Adipose tissue (tissue), 3 donors: ENCODE measurements around the gene LIN9. TPM values are rescaled to one million over a fixed set of nuclear protein-coding genes. Genes with fewer than 3 reads are reported as not detected.
"Not testable (repeated sequence)": the region's sequence is repeated elsewhere in the genome, so short reads cannot be mapped to it uniquely, and the experiment has no call there.

Source experiments
- H3K27ac ChIP-seq: one replicate; pipeline ENCODE4 v1.5.1; 2013; ENCODE audit warnings: low read depth, low read length
- WGBS, 3 donors: extraction: QIAGEN DNeasy Blood & Tissue Kit; methylation state at CpG; one replicate each; pipeline ENCODE4 v1.1.7; 2013; 5-methylcytosine and 5-hydroxymethylcytosine counted together
- polyA plus RNA-seq, 3 donors: library from polyadenylated mRNA; stranded (reverse); fragments of 200-250 nt; gene quantifications; one replicate each; pipeline ENCODE4 v1.2.3, GENCODE V29; 2013
- donor health status: healthy with polysubstance abuse.
- donor health status: Bipolar disorder and iron deficiency.
- donor health status: healthy.

LIN9 gene, protein sequence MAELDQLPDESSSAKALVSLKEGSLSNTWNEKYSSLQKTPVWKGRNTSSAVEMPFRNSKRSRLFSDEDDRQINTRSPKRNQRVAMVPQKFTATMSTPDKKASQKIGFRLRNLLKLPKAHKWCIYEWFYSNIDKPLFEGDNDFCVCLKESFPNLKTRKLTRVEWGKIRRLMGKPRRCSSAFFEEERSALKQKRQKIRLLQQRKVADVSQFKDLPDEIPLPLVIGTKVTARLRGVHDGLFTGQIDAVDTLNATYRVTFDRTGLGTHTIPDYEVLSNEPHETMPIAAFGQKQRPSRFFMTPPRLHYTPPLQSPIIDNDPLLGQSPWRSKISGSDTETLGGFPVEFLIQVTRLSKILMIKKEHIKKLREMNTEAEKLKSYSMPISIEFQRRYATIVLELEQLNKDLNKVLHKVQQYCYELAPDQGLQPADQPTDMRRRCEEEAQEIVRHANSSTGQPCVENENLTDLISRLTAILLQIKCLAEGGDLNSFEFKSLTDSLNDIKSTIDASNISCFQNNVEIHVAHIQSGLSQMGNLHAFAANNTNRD
- 1 to 10 TPM in 2 of 3 donors, under 1 TPM in 1; 0.98 to 2.0 (median 1.2) TPM for polyA plus RNA-seq

DNA sequence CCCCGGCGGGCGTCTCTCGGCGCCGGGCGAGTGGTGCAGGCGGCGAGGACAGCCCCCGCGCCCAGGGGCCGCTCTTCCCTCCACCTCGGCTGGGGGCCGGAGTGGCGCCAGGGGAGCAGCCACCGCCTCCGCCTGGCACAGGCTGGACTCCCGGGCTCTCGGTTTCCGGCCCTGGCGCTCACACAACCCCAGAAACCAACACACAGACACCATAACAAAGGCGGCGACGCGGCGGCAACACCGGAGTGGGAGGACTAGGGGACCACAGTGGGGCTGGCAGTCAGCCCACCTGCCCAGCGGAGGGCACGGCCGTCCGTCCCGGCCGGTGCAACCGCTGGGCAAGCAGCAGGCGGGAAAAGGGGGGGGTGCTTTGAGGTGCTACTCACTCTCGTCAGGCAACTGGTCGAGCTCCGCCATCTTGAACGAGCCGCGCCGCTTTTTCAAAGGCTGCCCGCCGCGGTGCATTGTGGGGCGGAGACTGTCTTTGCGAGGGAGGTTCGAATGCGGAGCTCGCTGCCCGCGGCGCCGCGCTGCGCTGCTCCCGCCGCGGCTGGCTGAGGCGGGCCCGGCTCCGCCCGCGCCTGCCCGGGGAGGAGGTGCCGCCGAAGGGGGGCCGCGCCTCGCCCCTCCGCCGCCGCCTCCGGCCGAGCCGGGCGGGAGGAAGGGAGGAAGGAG, at the start of gene LIN9:
Gene LIN9, minus strand, starts transcription at position 442 of the 675 bp plus-strand sequence. Its CDS starts 25 bp downstream, at position 417.
- WGBS, 3 donors, result 0 to 1% (median 1%) methylated on average over 45 to 77 of the region's 77 CpGs
- no peak within 1 kb of the TSS for H3K27ac ChIP-seq

DNA sequence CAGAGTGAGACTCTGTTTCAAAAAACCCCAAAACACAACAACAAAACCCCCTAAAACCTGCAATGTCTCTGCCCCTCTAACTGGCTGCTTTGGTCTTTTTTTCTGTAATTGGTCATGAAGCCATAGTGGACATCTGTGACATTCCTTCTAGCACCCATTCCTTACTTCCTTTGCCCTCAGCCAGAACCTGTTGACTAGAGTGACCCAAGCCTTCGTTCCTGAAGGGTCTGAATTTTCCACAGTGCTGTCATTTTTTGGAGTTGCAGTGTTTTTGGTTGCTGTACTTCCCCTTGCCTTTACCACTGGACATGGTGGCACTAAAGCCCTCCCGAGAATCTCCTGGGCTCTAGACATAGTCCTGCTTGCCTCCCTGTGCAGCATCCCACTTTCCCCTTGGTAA, 48.5 kb upstream of the LIN9 start:
- WGBS, 3 donors, result 86 to 98% (median 94%) methylated on average over 2 of the region's 2 CpGs
- no peak overlapping the region for H3K27ac ChIP-seq

DNA sequence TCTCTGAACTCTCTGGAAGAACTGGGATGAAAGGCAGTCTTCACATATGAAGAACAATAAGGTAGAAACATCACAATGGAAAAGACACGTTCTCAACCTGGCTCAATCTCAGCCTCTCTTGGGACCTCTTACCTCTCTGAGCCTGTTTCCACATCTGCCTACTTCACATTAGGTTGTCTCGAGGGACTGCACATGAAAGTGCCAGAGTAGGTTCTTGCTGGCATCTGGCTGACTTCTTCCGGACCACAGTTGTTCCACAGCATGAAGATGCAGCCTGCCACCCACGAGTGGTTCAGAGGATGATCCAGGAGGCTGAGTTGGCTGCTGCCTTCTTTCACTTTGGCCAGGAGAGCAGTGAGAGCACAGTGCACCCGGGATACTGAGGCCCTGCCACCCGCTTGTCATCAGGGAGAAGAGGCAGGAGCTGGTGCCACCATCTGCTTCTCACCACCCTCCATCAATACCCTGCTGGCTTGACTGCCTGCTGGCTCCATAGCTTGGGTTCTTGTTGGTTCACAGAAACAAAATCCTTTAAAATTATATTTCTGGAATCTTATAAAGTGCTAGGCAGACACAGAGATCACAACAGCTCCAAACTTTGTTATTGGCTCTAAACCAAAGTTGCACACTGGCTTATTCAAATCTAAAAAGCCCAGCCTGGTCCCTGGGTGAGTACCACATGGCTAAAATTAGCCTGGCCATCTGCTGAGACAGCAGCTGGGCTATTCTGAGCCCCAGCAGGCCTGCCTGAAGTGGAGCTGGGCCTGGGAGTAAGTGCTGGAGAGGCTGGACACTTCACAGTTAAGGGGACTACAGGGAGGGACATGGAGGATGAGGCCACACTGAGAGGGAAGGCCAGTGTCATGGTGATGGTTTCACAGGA, 46.9 kb upstream of the LIN9 start:
- WGBS, 3 donors, result 79 to 85% (median 82%) methylated on average over 6 of the region's 6 CpGs
- no peak overlapping the region for H3K27ac ChIP-seq

DNA sequence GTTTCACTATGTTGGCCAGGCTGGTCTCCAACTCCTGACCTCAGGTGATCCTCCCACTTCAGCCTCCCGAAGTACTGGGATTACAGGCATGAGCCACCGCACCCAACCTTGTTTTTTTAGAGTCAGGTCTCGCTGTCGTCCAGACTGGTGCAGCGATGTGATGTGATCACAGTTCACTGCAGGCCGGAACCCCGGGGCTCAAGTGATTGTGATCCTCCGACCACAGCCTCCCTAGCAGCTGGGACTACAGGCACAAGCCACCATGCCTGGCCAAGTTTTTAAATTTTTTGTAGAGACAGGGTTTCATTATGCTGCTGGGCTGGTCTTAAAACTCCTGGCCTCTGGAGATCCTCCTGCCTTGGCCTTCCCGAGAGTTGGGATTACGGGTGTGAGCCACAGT, 46.1 kb upstream of the LIN9 start:
- H3K27ac ChIP-seq, result no peak overlapping the region
- 92 to 96% (median 96%) methylated on average over 10 of the region's 10 CpGs for WGBS, 3 donors

DNA sequence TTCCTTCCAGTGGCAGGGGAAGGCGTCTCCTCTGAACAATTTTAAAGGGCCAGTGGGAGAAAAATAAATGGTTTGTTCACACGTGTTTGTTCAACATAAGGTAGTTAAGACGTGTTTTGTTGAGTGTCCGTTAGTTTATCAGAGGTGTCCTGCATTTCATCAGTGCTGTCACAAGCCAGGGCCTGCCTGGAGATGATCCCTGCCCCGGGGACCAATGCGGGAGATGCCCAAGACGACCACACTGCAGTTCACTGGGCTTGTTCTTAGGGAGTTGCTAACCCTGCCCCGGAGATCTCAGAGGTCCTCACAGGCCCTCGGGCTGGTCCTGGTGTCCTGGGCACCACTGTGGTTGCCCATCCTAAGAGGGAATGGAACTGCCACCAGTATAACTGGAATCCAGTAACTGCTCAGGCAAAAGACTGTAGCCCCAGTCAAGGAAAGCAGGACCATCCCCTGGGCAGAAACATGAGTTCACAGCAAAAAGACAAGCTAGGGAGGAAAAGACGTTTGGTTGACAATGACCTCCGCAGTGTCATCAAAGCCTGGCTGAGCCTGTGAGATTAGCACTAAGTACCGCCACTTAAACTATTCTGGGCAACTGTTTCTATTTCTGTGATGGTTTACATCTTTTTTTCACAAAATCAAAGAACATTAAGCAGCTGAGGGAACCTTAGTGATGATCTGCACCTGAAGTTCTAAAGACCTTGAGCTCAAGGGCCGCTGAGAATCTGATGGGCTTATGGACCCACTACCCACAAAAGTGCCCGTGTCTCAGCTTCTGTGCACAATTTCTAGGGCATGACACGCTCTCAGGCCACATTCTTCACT, 44.9 kb upstream of the LIN9 start:
- no peak overlapping the region for H3K27ac ChIP-seq
- 63 to 73% (median 66%) methylated on average over 15 of the region's 15 CpGs for WGBS, 3 donors

DNA sequence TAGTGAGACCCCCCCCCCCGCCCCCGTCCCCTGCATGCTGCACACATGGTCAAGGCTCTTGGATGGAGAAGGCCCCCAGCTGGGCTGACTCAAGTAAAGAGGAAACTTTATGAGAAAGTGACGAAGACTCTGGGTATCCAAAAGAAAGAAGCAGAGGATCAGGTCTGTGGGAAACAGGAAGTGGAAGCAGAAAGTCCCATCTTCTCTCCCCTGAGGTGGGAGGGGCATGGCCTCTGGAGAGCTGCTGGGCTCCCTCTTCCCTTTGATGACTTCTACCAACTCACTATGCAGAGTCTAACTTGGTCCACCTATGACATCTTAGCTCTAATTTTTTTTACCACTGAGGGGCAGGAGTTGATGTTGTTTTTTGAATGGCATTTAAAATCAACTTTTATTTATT, 42.7 kb upstream of the LIN9 start:
- H3K27ac ChIP-seq, result no peak overlapping the region
- WGBS, 3 donors, result 82 to 90% (median 87%) methylated on average over 3 of the region's 3 CpGs

DNA sequence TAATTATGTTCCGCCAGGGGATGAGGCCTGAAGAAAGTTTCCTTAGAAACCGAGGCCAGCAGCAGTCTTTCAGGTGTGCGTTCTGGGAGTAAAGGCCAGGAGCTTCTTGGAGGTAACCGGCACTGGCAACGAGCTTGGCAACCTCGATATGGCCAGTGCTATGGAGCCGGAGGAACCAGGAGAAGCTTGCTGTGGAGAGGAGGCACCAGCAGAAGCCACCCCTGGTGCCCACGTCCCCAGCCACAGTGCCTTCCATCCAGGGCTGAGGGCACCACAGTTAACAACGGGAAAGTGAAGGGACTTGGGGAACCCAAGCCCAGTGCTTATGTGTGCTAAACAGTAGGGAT, 41.5 kb upstream of the LIN9 start:
- no peak overlapping the region for H3K27ac ChIP-seq

DNA sequence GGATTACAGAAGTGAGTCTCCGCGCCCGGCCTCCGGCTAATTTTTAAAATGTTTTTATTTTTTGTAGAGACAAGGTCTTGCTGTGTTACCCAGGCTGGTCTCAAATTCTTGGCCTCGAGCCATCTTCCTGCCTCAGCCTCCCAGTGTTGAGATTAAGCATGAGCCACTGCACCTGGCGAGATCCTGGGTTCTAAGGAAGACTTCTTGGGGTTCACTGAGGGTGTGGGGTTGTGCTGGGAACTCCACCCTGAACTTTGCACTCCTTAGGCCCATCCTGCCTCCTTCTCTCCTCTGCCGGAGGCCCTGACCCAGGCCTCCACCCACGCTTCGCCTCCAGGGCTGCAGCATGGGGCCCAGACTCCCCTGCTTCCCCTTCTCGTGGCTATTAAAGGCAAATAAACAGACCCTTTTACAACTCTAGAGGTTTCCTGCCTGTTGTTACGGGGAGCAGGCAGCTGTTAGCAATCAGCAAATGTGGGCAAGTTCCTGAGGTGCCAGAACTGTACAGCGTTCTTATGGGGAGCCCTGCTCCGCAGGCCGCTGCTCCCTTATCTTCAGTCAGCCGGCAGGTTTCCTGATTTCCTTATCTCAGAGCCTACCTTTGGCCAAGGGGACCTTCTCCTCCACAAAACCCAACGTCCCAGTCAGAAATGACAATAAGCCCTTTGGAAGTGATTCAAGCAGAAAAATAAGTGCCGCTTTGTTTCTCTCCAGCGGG, 41.0 kb upstream of the LIN9 start:
- 44 to 50% (median 44%) methylated on average over 18 of the region's 18 CpGs for WGBS, 3 donors
- H3K27ac ChIP-seq, result no peak overlapping the region

More for the DNA sequence above, 41.5 kb upstream of the LIN9 start:
- WGBS, 3 donors, result 47 to 56% (median 56%) methylated on average over 9 of the region's 9 CpGs

DNA sequence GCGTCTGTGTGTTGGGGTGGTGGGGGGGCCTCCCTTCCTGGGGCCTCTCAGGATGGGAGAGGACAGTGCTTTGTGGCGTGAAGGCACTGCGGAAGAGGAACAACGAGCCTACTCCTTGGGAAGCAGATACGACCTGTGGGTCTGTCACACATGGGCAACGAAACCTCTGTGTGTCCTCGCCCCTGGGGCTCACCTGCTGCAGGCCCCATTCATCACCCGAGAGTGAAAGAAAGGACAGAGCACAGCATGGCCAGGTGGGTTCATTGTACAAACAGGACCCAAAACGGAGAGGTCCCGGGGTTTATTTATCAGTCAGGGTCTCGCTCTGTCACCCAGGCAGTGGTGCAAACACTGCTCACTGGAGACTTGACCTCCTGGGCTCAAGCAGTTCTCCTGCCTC, 40.1 kb upstream of the LIN9 start:
- 74 to 87% (median 78%) methylated on average over 11 of the region's 11 CpGs for WGBS, 3 donors
- no peak overlapping the region for H3K27ac ChIP-seq

DNA sequence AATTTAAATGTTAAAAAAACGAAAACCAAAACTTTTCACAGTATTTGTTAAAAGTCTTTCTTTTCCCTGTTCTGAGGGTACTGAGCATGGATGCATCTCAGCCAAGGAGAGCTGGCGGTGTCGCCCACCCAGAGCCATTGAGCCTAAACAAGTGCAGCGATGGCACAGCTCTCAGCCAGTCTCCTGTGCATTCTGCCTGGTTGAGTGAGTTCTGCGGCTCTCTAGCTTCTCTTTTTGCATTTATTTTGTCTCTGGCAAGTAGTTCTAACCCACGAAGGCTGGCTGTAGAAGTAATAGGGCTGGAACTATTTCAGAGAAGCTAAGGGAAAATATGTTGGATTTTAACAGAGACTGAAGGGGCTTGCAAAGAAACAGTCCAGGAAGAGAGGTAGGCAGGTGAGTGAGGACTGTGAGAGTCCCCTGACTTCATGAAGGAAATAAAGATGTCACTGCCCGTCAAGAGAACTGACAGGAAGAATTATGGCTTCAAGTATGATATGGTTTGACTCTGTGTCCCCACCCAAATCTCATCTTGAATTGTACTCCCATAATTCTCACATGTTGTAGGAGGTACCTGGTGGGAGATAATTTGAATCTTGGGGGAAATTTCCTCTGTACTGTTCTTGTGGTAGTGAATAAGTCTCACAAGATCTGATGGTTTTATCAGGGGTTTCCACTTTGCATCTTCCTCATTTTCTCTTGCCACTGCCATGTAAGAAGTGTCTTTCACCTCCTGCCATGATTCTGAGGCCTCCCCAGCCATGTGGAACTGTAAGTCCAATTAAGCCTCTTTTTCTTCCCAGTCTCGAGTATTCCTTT, 35.7 kb upstream of the LIN9 start:
- no peak overlapping the region for H3K27ac ChIP-seq
- 73 to 76% (median 75%) methylated on average over 8 of the region's 8 CpGs for WGBS, 3 donors

DNA sequence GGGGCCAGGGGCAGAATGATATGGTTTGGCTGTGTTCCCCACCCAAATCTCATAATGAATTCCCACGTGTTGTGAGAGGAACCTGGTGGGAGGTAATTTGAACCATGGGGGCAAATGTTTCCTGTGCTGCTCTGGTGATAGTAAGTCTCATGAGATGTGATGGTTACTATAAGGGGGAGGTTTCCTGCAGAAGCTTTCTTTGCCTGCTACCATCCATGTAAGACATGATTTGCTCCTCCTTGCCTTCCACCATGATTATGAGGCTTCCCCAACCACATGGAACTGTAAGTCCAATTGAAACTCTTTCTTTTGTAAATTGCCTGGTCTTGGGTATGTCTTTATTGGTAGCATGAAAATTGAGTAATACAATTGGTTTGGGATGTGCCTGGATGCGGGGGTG, 33.7 kb upstream of the LIN9 start:
- WGBS, 3 donors, result 58 to 91% (median 83%) methylated on average over 1 to 2 of the region's 2 CpGs
- no peak overlapping the region for H3K27ac ChIP-seq

DNA sequence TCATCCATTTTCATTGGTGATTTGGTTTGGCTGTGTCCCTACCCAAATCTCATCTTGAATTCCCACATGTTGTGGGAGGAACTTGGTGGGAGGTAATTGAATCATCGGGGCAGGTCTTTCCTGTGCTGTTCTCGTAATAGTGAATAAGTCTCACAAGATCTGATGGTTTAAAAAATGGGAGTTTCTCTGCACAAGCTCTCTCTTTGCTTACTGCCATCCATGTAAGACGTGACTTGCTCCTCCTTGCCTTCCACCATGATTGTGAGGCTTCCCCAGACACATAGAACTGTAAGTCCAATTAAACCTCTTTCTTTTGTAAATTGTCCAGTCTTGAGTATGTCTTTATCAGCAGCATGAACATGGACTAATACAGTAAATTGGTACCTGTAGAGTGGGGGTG, 31.1 kb upstream of the LIN9 start:
- 86 to 91% (median 89%) methylated on average over 3 of the region's 3 CpGs for WGBS, 3 donors
- H3K27ac ChIP-seq, result not testable (repeated sequence)

DNA sequence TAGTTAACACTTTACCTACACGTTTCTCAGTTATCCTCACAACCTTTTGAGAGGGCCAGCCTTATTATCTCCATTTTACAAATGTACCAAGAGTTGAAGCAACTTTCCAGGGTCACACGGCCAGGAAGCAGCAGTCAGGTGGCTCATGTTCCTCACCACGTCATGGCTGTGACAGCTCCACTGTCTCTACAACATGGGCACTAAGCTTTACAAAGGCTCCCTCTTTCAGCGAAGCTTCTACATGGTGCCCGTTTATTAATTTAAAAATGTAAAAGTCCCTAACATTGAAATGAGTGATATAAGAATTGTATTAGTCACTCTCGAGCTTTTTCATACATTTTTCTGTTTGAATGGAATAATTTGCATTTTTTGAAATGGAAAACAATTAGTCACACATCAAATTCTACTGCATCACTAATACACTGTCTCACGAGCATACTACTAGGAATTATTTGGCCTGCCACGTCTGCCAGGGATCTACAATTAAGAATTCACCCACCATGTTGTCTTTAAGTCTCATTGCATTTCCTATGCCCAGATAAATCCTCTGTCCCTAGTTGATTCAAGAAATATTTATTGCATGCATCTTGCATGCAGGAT, 28.4 kb upstream of the LIN9 start:
- H3K27ac ChIP-seq, result no peak overlapping the region
- 67 to 70% (median 68%) methylated on average over 8 of the region's 8 CpGs for WGBS, 3 donors

DNA sequence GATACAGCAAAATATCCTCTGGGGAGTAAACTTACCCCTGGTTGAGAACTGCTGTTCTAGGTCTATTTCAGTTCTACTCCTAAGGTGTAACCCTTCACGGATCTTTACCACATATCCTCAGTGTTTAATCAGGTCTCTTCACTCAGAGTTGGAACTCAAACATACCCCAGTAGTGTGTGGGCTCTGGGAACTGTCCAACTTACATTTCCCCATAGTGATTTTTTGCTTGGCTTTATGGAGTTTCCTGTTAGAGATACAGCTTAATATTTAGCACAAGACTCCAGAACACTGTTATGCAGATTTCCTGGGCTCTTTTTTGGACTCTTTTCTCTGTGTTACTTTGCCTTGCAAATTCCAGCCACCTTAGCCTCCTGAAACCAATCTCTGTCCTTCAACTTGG, 26.7 kb upstream of the LIN9 start:
- WGBS, 3 donors, result 52 to 65% (median 53%) methylated on average over 1 of the region's 1 CpG
- H3K27ac ChIP-seq, result no peak overlapping the region

DNA sequence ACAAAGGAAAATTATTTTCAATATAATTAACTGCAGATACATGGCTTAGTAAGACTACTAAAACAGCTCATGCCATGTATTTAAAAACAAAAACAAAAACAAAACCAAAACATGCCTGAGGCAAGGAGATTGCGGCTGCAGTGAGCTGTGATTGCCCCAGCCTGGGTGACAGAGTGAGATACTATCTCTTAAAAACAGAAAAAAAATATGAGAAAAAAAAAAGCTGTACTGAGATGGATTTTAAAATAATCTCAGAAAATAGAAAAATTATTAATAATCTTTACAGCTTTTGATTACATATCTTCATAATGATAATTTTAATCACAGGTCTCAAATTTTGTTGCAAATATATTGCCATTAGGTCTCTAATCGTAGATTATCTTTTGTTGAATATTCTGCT, 24.0 kb upstream of the LIN9 start:
- H3K27ac ChIP-seq, result no peak overlapping the region
- 43 to 66% (median 55%) methylated on average over 2 of the region's 2 CpGs for WGBS, 3 donors

DNA sequence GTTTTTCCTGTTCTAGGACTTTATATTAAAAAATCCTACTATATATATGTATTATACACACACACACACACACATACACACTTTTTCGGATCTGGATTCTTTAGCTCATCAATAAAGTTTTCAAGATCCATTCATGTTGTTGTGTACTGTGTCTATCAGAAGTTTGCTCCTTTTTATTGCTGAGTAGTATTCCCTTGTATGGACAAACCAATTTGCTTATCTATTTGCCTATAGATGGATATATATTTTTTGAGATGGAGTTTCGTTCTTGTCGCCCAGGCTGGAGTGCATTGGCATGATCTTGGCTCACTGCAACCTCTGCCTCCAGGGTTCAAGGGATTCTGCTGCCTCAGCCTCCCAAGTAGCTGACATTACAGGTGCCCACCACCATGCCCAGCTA, 20.3 kb upstream of the LIN9 start:
- WGBS, 3 donors, result 91 to 96% (median 92%) methylated on average over 3 of the region's 3 CpGs
- H3K27ac ChIP-seq, result no peak overlapping the region
